ENCODE results near the gene IFNG.
"Not testable (repeated sequence)": the region's sequence is repeated elsewhere in the genome, so short reads cannot be mapped to it uniquely, and the experiment has no call there.

The IFNG gene

GRCh38 chr12:68159681-68160304, at the start of gene IFNG:
Gene IFNG, minus strand, starts transcription at chr12:68159740. Its CDS starts 125 bp downstream, at chr12:68159615.
- DNase-seq (ENCODE audit: low read depth in 2 of 2) = no peak

GRCh38 chr12:68209048-68209728, 49.6 kb upstream of the IFNG start:
- DNase-seq (ENCODE audit: low read depth in 2 of 2) = not testable (repeated sequence)

GRCh38 chr12:68207276-68207675, 47.7 kb upstream of the IFNG start:
- no peak for DNase-seq (ENCODE audit: low read depth in 2 of 2)

- no peak for DNase-seq (ENCODE audit: low read depth in 2 of 2)
Measured at GRCh38 chr12:68206446-68206845, 46.9 kb upstream of the IFNG start.

- DNase-seq (ENCODE audit: low read depth in 2 of 2) = no peak
Measured at GRCh38 chr12:68203460-68203875, 43.9 kb upstream of the IFNG start.

- DNase-seq (ENCODE audit: low read depth in 2 of 2) = no peak
Measured at GRCh38 chr12:68200854-68201253, 41.3 kb upstream of the IFNG start.

GRCh38 chr12:68199127-68199526, 39.6 kb upstream of the IFNG start:
- DNase-seq (ENCODE audit: low read depth in 2 of 2) = no peak

- no peak for DNase-seq (ENCODE audit: low read depth in 2 of 2)
Measured at GRCh38 chr12:68198507-68199086, 39.1 kb upstream of the IFNG start.

GRCh38 chr12:68190301-68190700, 30.8 kb upstream of the IFNG start:
- DNase-seq (ENCODE audit: low read depth in 2 of 2) = no peak

GRCh38 chr12:68189821-68190242, 30.3 kb upstream of the IFNG start:
- DNase-seq (ENCODE audit: low read depth in 2 of 2) = peak; percentile 23 to 34

- DNase-seq (ENCODE audit: low read depth in 2 of 2) = no peak
Measured at GRCh38 chr12:68185598-68185997, 26.1 kb upstream of the IFNG start.

GRCh38 chr12:68180792-68181744, 21.5 kb upstream of the IFNG start:
- DNase-seq (ENCODE audit: low read depth in 2 of 2) = peak in 1 of 2 donors; percentile 22

- no peak for DNase-seq (ENCODE audit: low read depth in 2 of 2)
Measured at GRCh38 chr12:68178774-68179439, 19.4 kb upstream of the IFNG start.

- no peak for DNase-seq (ENCODE audit: low read depth in 2 of 2)
Measured at GRCh38 chr12:68178184-68178583, 18.6 kb upstream of the IFNG start.

GRCh38 chr12:68177562-68177961, 18.0 kb upstream of the IFNG start:
- no peak for DNase-seq (ENCODE audit: low read depth in 2 of 2)

GRCh38 chr12:68176257-68176656, 16.7 kb upstream of the IFNG start:
- DNase-seq (ENCODE audit: low read depth in 2 of 2) = no peak

GRCh38 chr12:68175557-68176061, 16.1 kb upstream of the IFNG start:
- DNase-seq (ENCODE audit: low read depth in 2 of 2) = peak; percentile 32 to 64

GRCh38 chr12:68174761-68175160, 15.2 kb upstream of the IFNG start:
- not testable (repeated sequence) for DNase-seq (ENCODE audit: low read depth in 2 of 2)

- no peak for DNase-seq (ENCODE audit: low read depth in 2 of 2)
Measured at GRCh38 chr12:68173792-68174191, 14.3 kb upstream of the IFNG start.

GRCh38 chr12:68170726-68171125, 11.2 kb upstream of the IFNG start:
- DNase-seq (ENCODE audit: low read depth in 2 of 2) = no peak

GRCh38 chr12:68169213-68169889, 9.8 kb upstream of the IFNG start:
- no peak for DNase-seq (ENCODE audit: low read depth in 2 of 2)
